Medulla oblongata (tissue), 1 donor: ENCODE results near the gene TASOR2.

Experiments
- DNase-seq: peaks from one replicate; pipeline ENCODE4 v3.0.0-alpha.2; 2015; ENCODE audit errors: extremely low spot score

The TASOR2 gene

GRCh38 chr10:5684318-5684970 lies at the start of gene TASOR2:
TASOR2 (plus strand) TSS chr10:5684838; CDS start chr10:5720643, 35,805 bp downstream.
- DNase-seq = peak; percentile 98

- no peak for DNase-seq
These were observed 49.7 kb upstream of the TASOR2 start for GRCh38 chr10:5634918-5635317.

- DNase-seq = no peak
These were observed 46.1 kb upstream of the TASOR2 start for GRCh38 chr10:5638494-5638893.

GRCh38 chr10:5639066-5639465 lies 45.6 kb upstream of the TASOR2 start:
- no peak for DNase-seq

GRCh38 chr10:5640036-5640435 lies 44.6 kb upstream of the TASOR2 start:
- DNase-seq = no peak

- no peak for DNase-seq
These were observed 44.1 kb upstream of the TASOR2 start for GRCh38 chr10:5640501-5640900.

GRCh38 chr10:5641501-5641900 lies 43.1 kb upstream of the TASOR2 start:
- no peak for DNase-seq

GRCh38 chr10:5643346-5644067 lies 41.1 kb upstream of the TASOR2 start:
- no peak for DNase-seq

- DNase-seq = no peak
These were observed 39.7 kb upstream of the TASOR2 start for GRCh38 chr10:5644930-5645329.

- no peak for DNase-seq
These were observed 39.3 kb upstream of the TASOR2 start for GRCh38 chr10:5645375-5645774.

- no peak for DNase-seq
These were observed 38.6 kb upstream of the TASOR2 start for GRCh38 chr10:5645944-5646617.

- no peak for DNase-seq
These were observed 37.0 kb upstream of the TASOR2 start for GRCh38 chr10:5647507-5648240.

GRCh38 chr10:5648494-5649457 lies 35.9 kb upstream of the TASOR2 start:
- DNase-seq = no peak

- no peak for DNase-seq
These were observed 34.9 kb upstream of the TASOR2 start for GRCh38 chr10:5649746-5650145.

GRCh38 chr10:5650664-5651387 lies 33.8 kb upstream of the TASOR2 start:
- no peak for DNase-seq

GRCh38 chr10:5651388-5651764 lies 33.3 kb upstream of the TASOR2 start:
- DNase-seq = no peak

- no peak for DNase-seq
These were observed 31.9 kb upstream of the TASOR2 start for GRCh38 chr10:5652746-5653145.

- DNase-seq = no peak
These were observed 30.4 kb upstream of the TASOR2 start for GRCh38 chr10:5654218-5654755.

GRCh38 chr10:5655121-5655520 lies 29.5 kb upstream of the TASOR2 start:
- DNase-seq = no peak
